ENCODE data around the gene IL32. TPM values are rescaled to one million over a fixed set of nuclear protein-coding genes. Genes with fewer than 3 reads are reported as not detected.

IL32 gene
- total RNA-seq, 1 experiment from 2014 or later, result 4.7 TPM

- TF ChIP-seq ZNF512 (CRISPR knock-in tag; IDR thresholded peaks at IDR 0.05; ENCODE audit: borderline replicate concordance) (no peak), NR2C2 (CRISPR knock-in tag; IDR thresholded peaks at IDR 0.05) (no peak), FOXP1 (CRISPR knock-in tag; IDR thresholded peaks at IDR 0.05; ENCODE audit: borderline replicate concordance) (peak; percentile 26; the same call in 1 of the 2 replicates), ZNF263 (CRISPR knock-in tag; IDR thresholded peaks at IDR 0.05; ENCODE audit: low read depth) (peak; percentile 25; the same call in 1 of the 2 replicates), CTCF (IDR thresholded peaks at IDR 0.05) (peak; percentile 81), ETV6 (CRISPR knock-in tag; IDR thresholded peaks at IDR 0.05) (peak; percentile 77), CREM (CRISPR knock-in tag; IDR thresholded peaks at IDR 0.05) (peak; percentile 91), AFF4 (CRISPR knock-in tag; IDR thresholded peaks at IDR 0.05; ENCODE audit: borderline replicate concordance) (peak; percentile 51; the same call in 1 of the 2 replicates), IRF1 (CRISPR knock-in tag; IDR thresholded peaks at IDR 0.05) (no peak), ZNF138 (CRISPR knock-in tag; conservative IDR thresholded peaks at IDR 0.05) (no peak), ZMAT4 (CRISPR knock-in tag; IDR thresholded peaks at IDR 0.05) (0 out of 2 replicates have a peak, but pooled peaks have one; percentile 12), TP53 (CRISPR knock-in tag; IDR thresholded peaks at IDR 0.05) (peak; percentile 85), ZBTB21 (CRISPR knock-in tag; IDR thresholded peaks at IDR 0.05; ENCODE audit: borderline replicate concordance) (peak; percentile 70; the same call in 1 of the 2 replicates), ZNF281 (CRISPR knock-in tag; IDR thresholded peaks at IDR 0.05) (peak; percentile 97), GTF2I (CRISPR knock-in tag; conservative IDR thresholded peaks at IDR 0.05) (no peak), GRHL2 (CRISPR knock-in tag; IDR thresholded peaks at IDR 0.05; ENCODE audit: insufficient replicate concordance, severe bottlenecking) (no peak), ZNF121 (CRISPR knock-in tag; IDR thresholded peaks at IDR 0.05) (no peak), USF1 (CRISPR knock-in tag; IDR thresholded peaks at IDR 0.05) (peak; percentile 67; the same call in 1 of the 2 replicates), KAT7 (CRISPR knock-in tag; IDR thresholded peaks at IDR 0.05; ENCODE audit: borderline replicate concordance) (no peak), HMGA2 (CRISPR knock-in tag; IDR thresholded peaks at IDR 0.05) (no peak), CDX4 (CRISPR knock-in tag; IDR thresholded peaks at IDR 0.05; ENCODE audit: borderline replicate concordance) (no peak), PREB (CRISPR knock-in tag; IDR thresholded peaks at IDR 0.05; ENCODE audit: borderline replicate concordance) (no peak), ESRRA (CRISPR knock-in tag; IDR thresholded peaks at IDR 0.05; ENCODE audit: borderline replicate concordance) (no peak)
These were observed 47.5 kb upstream of the IL32 start, which contains the start of gene CLDN6 (continued) for GRCh38 chr16:3017794-3018506.

All from WTC11 (cell line).